Adrenal gland (tissue), 12 donors: ENCODE results near the gene ZGRF1. TPM values are rescaled to one million over a fixed set of nuclear protein-coding genes. Genes with fewer than 3 reads are reported as not detected.
"Not testable (repeated sequence)": the region's sequence is repeated elsewhere in the genome, so short reads cannot be mapped to it uniquely, and the experiment has no call there.

Experiments
- DNase-seq, 7 donors: peaks; one replicate each; pipeline ENCODE4 v3.0.0-alpha.2; 2019 to 2020
- H3K27ac ChIP-seq, 5 donors: fragments of 200-600 bp; sonication (generic) in 4 of 5; 1 replicate in 3 of 5; 2 replicates in 2 of 5; pipeline versions ENCODE4 v1.5.1 to v1.8.0; 2016 to 2020; ENCODE audit warnings: mild to moderate bottlenecking in 1 of 5
- H3K27me3 ChIP-seq: fragments of 200-600 bp; 2 replicates; pipeline ENCODE4 v1.8.0; 2021
- H3K36me3 ChIP-seq, 2 donors: fragments of 200-600 bp; replicated peaks in 1 of 2; 1 replicate in 1 of 2; 2 replicates in 1 of 2; pipeline versions ENCODE4 v1.5.1 to v1.8.0; 2018 to 2022
- H3K4me1 ChIP-seq, 2 donors: fragments of 200-600 bp; replicated peaks in 1 of 2; 1 replicate in 1 of 2; 2 replicates in 1 of 2; pipeline versions ENCODE4 v1.5.1 to v1.8.0; 2018 to 2021
- H3K4me3 ChIP-seq, 4 donors: fragments of 200-600 bp; sonication (generic) in 3 of 4; one replicate each; pipeline ENCODE4 v1.5.1; 2016 to 2018
- H3K9me3 ChIP-seq, 3 donors: fragments of 200-600 bp; sonication (generic) in 1 of 3; replicated peaks in 1 of 3; 1 replicate in 2 of 3; 2 replicates in 1 of 3; pipeline versions ENCODE4 v1.5.1 to v1.8.0; 2016 to 2021
- POLR2A ChIP-seq, 2 donors: fragments of 450-650 bp; IDR thresholded peaks; one replicate each; pipeline ENCODE4 v1.6.1; 2017; ENCODE audit warnings: antibody characterized with exemption in 2 of 2, mild to moderate bottlenecking in 2 of 2, moderate library complexity in 1 of 2
- WGBS, 4 donors: extraction: QIAGEN DNeasy Blood & Tissue Kit in 2 of 4; methylation state at CpG; one replicate each; pipeline versions ENCODE4 v1.1.5 to v1.1.7; 2013 to 2017; 5-methylcytosine and 5-hydroxymethylcytosine counted together
- intact Hi-C, 2 donors: fragments of 100-400 bp; cut with DNase I; formaldehyde crosslinking; loops; one replicate each; pipeline versions ENCODE4 v1.14.1 to v1.15.0; 2022 to 2023
- polyA plus RNA-seq, 3 donors: library from polyadenylated mRNA; stranded (reverse); fragments of 200-250 nt in 2 of 3; fragments of 350-450 nt in 1 of 3; fragmentation: Illumina TruSeq in 1 of 3; extraction: RNeasy Lipid Tissue Mini Kit (QIAGEN cat#74804) in 1 of 3; gene quantifications; one replicate each; pipeline ENCODE4 v1.2.3, GENCODE V29; 2013 to 2014
- total RNA-seq, 9 donors: library from RNA; depleted of rRNA in 4 of 9; stranded (reverse); fragments of >200 nt in 4 of 9; fragments of 120-200 nt in 1 of 9; fragmentation: NEBNext Ultra II Directional in 1 of 9; extraction: Animal tissue kit (Norgen Biotek cat#: 25700) in 1 of 9; gene quantifications; one replicate each; pipeline versions ENCODE4 v1.1.0 to v1.2.4, GENCODE V29; 2013 to 2023
- TF ChIP-seq, protein P1 (sequence below), 6 experiments: fragments of 450-650 bp in 4 of 6; fragments of 200-600 bp in 2 of 6; sonication (generic) in 1 of 6; IDR thresholded peaks; 1 replicate in 5 of 6; 2 replicates in 1 of 6; pipeline versions ENCODE4 v1.5.1 to v1.8.0; 2016 to 2021; ENCODE audit warnings: antibody characterized with exemption in 6 of 6, mild to moderate bottlenecking in 2 of 6, moderate library complexity in 1 of 6
- donor health status: healthy with polysubstance abuse.
- donor health status: Bipolar disorder and iron deficiency.
- donor health status: DM: yes; HTN: yes; CAD: no.
- donor health status: DM: no; HTN: no; CAD: no.
- donor health status: DM: no; HTN: no; CAD: no.
- donor health status: DM: yes; HTN: yes; CAD: no.

Gene ZGRF1
- total and polyA plus RNA-seq, 12 donors, result 0.66 to 17.6 (median 2.8) TPM

DNA sequence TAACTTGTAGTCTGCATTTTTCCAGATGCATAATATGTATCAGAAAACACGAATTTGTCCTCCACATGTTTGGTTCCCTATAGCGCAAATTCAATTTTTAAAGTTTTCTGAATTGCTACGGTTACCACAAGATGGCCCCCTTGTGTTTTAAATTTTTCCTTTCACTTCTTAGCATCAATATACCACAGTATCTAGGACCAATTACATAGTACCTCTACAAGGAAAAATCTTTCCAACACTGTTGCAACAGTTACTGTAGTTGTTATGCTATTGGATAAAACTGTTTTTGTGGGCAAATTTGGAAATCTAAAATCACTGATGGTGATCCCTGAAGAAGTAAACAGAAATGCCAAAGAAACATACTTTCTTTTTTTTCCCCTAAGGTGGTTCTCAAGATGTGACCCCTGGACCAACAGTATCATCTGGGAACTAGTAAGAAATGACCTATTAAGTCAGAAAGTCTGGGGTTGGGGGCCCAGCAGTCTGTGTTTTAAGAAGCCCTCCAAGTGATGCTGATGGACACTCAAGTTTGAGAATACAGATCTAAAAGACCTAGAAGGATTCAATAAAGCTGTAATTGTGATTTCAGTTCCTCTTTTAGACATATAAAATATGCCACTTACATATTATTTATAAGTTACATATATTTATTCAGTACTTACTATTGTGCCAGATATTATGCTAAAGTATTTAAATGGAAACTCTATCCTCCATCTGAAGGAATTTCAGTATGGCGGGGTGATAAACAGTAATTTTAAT, 3.1 kb downstream of the ZGRF1 start:
- Histone ChIP-seq H3K36me3 (no peaks in the 10 kb centered on the region), H3K4me3 (no peak overlapping the region), H3K9me3 (no peaks in the 10 kb centered on the region), H3K27me3 (no peaks in the 10 kb centered on the region), H3K4me1 (peaks cover 6 to 19% of the 10 kb centered on the region in 2 donors), H3K27ac (no peak overlapping the region)
- 32 to 35% (median 33%) methylated on average over 4 of the region's 4 CpGs for WGBS, 4 donors
- no peak for DNase-seq
- intact Hi-C loops, result loop anchor here (5.0 kb wide), 1 partner anchor 129 kb away; no protein-coding TSS in a partner anchor
- no peak for TF ChIP-seq POLR2A (IDR thresholded peaks at IDR 0.05)
- TF ChIP-seq, protein P1, sequence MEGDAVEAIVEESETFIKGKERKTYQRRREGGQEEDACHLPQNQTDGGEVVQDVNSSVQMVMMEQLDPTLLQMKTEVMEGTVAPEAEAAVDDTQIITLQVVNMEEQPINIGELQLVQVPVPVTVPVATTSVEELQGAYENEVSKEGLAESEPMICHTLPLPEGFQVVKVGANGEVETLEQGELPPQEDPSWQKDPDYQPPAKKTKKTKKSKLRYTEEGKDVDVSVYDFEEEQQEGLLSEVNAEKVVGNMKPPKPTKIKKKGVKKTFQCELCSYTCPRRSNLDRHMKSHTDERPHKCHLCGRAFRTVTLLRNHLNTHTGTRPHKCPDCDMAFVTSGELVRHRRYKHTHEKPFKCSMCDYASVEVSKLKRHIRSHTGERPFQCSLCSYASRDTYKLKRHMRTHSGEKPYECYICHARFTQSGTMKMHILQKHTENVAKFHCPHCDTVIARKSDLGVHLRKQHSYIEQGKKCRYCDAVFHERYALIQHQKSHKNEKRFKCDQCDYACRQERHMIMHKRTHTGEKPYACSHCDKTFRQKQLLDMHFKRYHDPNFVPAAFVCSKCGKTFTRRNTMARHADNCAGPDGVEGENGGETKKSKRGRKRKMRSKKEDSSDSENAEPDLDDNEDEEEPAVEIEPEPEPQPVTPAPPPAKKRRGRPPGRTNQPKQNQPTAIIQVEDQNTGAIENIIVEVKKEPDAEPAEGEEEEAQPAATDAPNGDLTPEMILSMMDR (IDR thresholded peaks at IDR 0.05), result peak; percentile 14 to 65 (median 50)

- TF ChIP-seq, protein P1 (IDR thresholded peaks at IDR 0.05), result no peak
- TF ChIP-seq POLR2A (IDR thresholded peaks at IDR 0.05), result no peak
- Histone ChIP-seq H3K4me3 (no peak overlapping the region), H3K9me3 (no peaks in the 10 kb centered on the region), H3K36me3 (no peaks in the 10 kb centered on the region), H3K27ac (no peak overlapping the region), H3K4me1 (no peaks in the 10 kb centered on the region), H3K27me3 (no peaks in the 10 kb centered on the region)
- DNase-seq, result no peak
- intact Hi-C loops, result loop anchor here in 1 of 2 donors (10.0 kb wide), 1 partner anchor 319 kb away; no protein-coding TSS in a partner anchor
- WGBS, 4 donors, result 91 to 95% (median 93%) methylated on average over 4 of the region's 4 CpGs
These were observed 10.5 kb downstream of the ZGRF1 start for GRCh38 chr4:112626228-112626627.

DNA sequence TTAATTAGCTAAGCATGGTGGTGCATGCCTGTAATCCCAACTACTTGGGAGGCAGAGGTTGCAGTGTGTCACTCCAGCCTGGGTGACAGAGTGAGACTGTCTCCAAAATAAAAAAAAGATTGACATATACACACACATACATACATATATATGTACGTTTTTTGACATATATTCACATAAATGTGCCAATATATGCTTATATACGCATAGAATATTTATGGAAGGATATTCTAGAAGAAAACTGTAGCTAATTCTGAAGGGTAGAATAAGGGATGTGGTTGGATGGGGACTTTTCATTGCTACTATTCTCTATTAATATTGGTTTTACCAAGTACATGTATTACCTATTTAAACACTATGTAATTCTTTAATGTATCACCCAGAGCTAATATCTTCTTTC, 19.7 kb downstream of the ZGRF1 start:
- Histone ChIP-seq H3K4me3 (no peak overlapping the region), H3K27ac (no peak overlapping the region), H3K4me1 (no peaks in the 10 kb centered on the region), H3K27me3 (no peaks in the 10 kb centered on the region), H3K36me3 (no peaks in the 10 kb centered on the region), H3K9me3 (no peaks in the 10 kb centered on the region)
- intact Hi-C loops, result no loop called here
- no peak for DNase-seq
- WGBS, 4 donors, result 92 to 98% (median 94%) methylated on average over 2 of the region's 2 CpGs
- TF ChIP-seq, protein P1 (IDR thresholded peaks at IDR 0.05), result no peak
- no peak for TF ChIP-seq POLR2A (IDR thresholded peaks at IDR 0.05)

DNA sequence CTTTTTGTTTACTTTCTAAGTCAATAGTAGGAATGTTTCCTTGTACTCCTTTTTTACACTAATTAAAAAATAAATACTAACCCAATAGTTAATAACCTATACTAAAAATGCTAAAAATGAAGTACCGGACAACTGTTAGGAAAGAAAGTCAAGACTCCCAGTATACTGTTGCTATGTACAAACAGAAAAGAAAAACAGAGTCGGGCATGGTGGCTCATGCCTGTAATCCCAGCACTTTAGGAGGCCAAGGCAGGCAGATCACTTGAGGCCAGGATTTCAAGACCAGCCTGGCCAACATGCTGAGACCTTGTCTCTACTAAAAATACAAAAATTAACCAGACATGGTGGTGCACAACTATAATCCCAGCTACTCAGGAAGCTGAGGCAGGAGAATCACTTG, 23.9 kb downstream of the ZGRF1 start:
- H3K36me3 ChIP-seq, H3K4me3 ChIP-seq, intact Hi-C loops, DNase-seq, H3K4me1 ChIP-seq, H3K9me3 ChIP-seq, H3K27ac ChIP-seq, H3K27me3 ChIP-seq: not testable (repeated sequence)
- WGBS, 4 donors, result 88 to 93% (median 92%) methylated on average over 2 of the region's 2 CpGs

- intact Hi-C loops, result loop anchor here (5.0 to 10.0 kb wide), 3 partner anchors 277 to 500 kb away; no protein-coding TSS in a partner anchor
- Histone ChIP-seq H3K27ac (no peak overlapping the region), H3K36me3 (no peaks in the 10 kb centered on the region), H3K27me3 (no peaks in the 10 kb centered on the region), H3K9me3 (no peaks in the 10 kb centered on the region), H3K4me1 (no peaks in the 10 kb centered on the region), H3K4me3 (no peak overlapping the region)
- no peak for TF ChIP-seq POLR2A (IDR thresholded peaks at IDR 0.05)
- TF ChIP-seq, protein P1 (IDR thresholded peaks at IDR 0.05), result peak; percentile 40 to 66 (median 49)
- peak; percentile 33 to 75 (median 56) for DNase-seq
These were observed 32.1 kb downstream of the ZGRF1 start for GRCh38 chr4:112604589-112604988.
